H1 (cell line): Measurements from ENCODE around the gene USP16. TPM values are rescaled to one million over a fixed set of nuclear protein-coding genes. Genes with fewer than 3 reads are reported as not detected.

Source experiments
- CTCF ChIA-PET: fragments of 300-600 bp; sonication (Branson Sonifier 250); formaldehyde crosslinking; loops from one replicate; lab custom pipeline; 2021; ENCODE audit not compliant: partially characterized antibody; lab: Charles Lee
- POLR2A ChIA-PET: fragments of 300-600 bp; sonication (Branson Sonifier 250); formaldehyde crosslinking; loops from one replicate; lab custom pipeline; 2021; ENCODE audit warnings: inconsistent platforms; ENCODE audit not compliant: partially characterized antibody; lab: Charles Lee
- DNase-seq, 2 experiments: peaks; one replicate each; pipeline versions ENCODE4 v3.0.0 to v3.0.0-alpha.2; 2010 to 2022; ENCODE audit warnings: low spot score in 2 of 2, low read depth in 1 of 2, mixed read lengths in 1 of 2
- FAIRE-seq: peaks from 2 replicates; lab custom pipeline; 2011; peaks lifted over from hg19 to GRCh38; lab: Jason Lieb, UNC
- H2AFZ ChIP-seq: 2 replicates; pipeline ENCODE4 v1.8.1; 2012; ENCODE audit warnings: low read length, inconsistent platforms
- H2AK5ac ChIP-seq: 2 replicates; pipeline ENCODE4 v1.6.1; 2013; ENCODE audit warnings: low read depth, low read length
- H2BK120ac ChIP-seq: replicated peaks from 2 replicates; pipeline ENCODE3; 2013; ENCODE audit warnings: low read depth, low read length, inconsistent platforms
- H2BK12ac ChIP-seq: 2 replicates; pipeline ENCODE4 v1.6.1; 2013; ENCODE audit warnings: low read depth, low read length
- H2BK15ac ChIP-seq: 2 replicates; pipeline ENCODE4 v1.6.1; 2013; ENCODE audit warnings: low read length
- H2BK20ac ChIP-seq: 2 replicates; pipeline ENCODE4 v1.6.1; 2013; ENCODE audit warnings: low read length
- H2BK5ac ChIP-seq: 2 replicates; pipeline ENCODE4 v1.6.1; 2013; ENCODE audit warnings: low read depth, low read length
- H3K14ac ChIP-seq: 2 replicates; pipeline ENCODE4 v1.6.1; 2013; ENCODE audit warnings: inconsistent platforms; ENCODE audit not compliant: insufficient read length
- H3K18ac ChIP-seq: 2 replicates; pipeline ENCODE4 v1.6.1; 2013; ENCODE audit warnings: low read length; ENCODE audit errors: extremely low read depth
- H3K23ac ChIP-seq: 2 replicates; pipeline ENCODE4 v1.6.1; 2013; ENCODE audit warnings: inconsistent platforms; ENCODE audit not compliant: insufficient read length
- H3K23me2 ChIP-seq: 2 replicates; pipeline ENCODE4 v1.6.1; 2013; ENCODE audit warnings: low read depth, low read length
- H3K27ac ChIP-seq: 2 replicates; pipeline ENCODE4 v1.6.1; 2011; ENCODE audit warnings: low read depth, low read length, inconsistent platforms
- H3K27me3 ChIP-seq, 4 experiments: replicated peaks in 1 of 4; 1 replicate in 1 of 4; 2 replicates in 3 of 4; pipeline versions ENCODE4 v1.6.1 to v1.8.1; 2011 to 2013; ENCODE audit warnings: low read length in 3 of 4, mild to moderate bottlenecking in 3 of 4, inconsistent platforms in 2 of 4, mixed read lengths in 2 of 4, moderate library complexity in 1 of 4; ENCODE audit not compliant: control insufficient read depth in 3 of 4, insufficient read depth in 3 of 4; ENCODE audit errors: extremely low read depth in 1 of 4
- H3K36me3 ChIP-seq, 4 experiments: 2 replicates each; pipeline versions ENCODE4 v1.6.1 to v1.8.1; 2011 to 2013; ENCODE audit warnings: mild to moderate bottlenecking in 4 of 4, low read length in 3 of 4, moderate library complexity in 2 of 4, control low read depth in 1 of 4, inconsistent platforms in 1 of 4; ENCODE audit not compliant: insufficient read depth in 4 of 4, control insufficient read depth in 2 of 4
- H3K4ac ChIP-seq: replicated peaks from 2 replicates; pipeline ENCODE3; 2013; ENCODE audit warnings: low read length, low read depth, mixed read lengths, inconsistent platforms; ENCODE audit not compliant: insufficient read length
- H3K4me1 ChIP-seq, 4 experiments: replicated peaks in 1 of 4; 1 replicate in 1 of 4; 2 replicates in 3 of 4; pipeline versions ENCODE4 v1.6.1 to v1.8.1; 2011 to 2013; ENCODE audit warnings: low read length in 3 of 4, inconsistent platforms in 2 of 4, mixed read lengths in 1 of 4; ENCODE audit not compliant: insufficient read depth in 4 of 4, control insufficient read depth in 3 of 4
- H3K4me2 ChIP-seq, 2 experiments: 2 replicates each; pipeline versions ENCODE4 v1.6.1 to v1.8.1; 2011 to 2013; ENCODE audit warnings: low read depth in 2 of 2, low read length in 2 of 2, control low read depth in 1 of 2, inconsistent platforms in 1 of 2, mild to moderate bottlenecking in 1 of 2; ENCODE audit not compliant: insufficient read depth in 1 of 2
- H3K4me3 ChIP-seq, 4 experiments: fragments of 200-600, 300-600 bp in 1 of 4; sonication (generic), shearing (Covaris generic), sonication (Bioruptor Twin) in 1 of 4; 2 replicates each; pipeline versions ENCODE4 v1.5.1 to v1.8.1; 2011 to 2016; ENCODE audit warnings: low read length in 4 of 4, low read depth in 3 of 4, control low read depth in 2 of 4, inconsistent platforms in 2 of 4, mild to moderate bottlenecking in 2 of 4, mixed read lengths in 1 of 4, moderate library complexity in 1 of 4; ENCODE audit not compliant: insufficient read depth in 2 of 4; ENCODE audit errors: extremely low read depth in 1 of 4
- H3K56ac ChIP-seq: replicated peaks from 2 replicates; pipeline ENCODE3; 2013; ENCODE audit warnings: low read depth, mild to moderate bottlenecking, mixed read lengths, low read length, inconsistent platforms; ENCODE audit not compliant: insufficient read length
- H3K79me1 ChIP-seq: 2 replicates; pipeline ENCODE4 v1.6.1; 2013; ENCODE audit warnings: low read depth, low read length, control low read depth
- H3K79me2 ChIP-seq, 2 experiments: 2 replicates each; pipeline versions ENCODE4 v1.6.1 to v1.8.1; 2012 to 2013; ENCODE audit warnings: low read length in 2 of 2, mild to moderate bottlenecking in 2 of 2, inconsistent platforms in 1 of 2; ENCODE audit not compliant: insufficient read depth in 2 of 2, control insufficient read depth in 1 of 2
- H3K9ac ChIP-seq, 4 experiments: replicated peaks in 1 of 4; 1 replicate in 1 of 4; 2 replicates in 3 of 4; pipeline versions ENCODE4 v1.6.1 to v1.8.1; 2011 to 2013; ENCODE audit warnings: low read depth in 3 of 4, low read length in 3 of 4, control low read depth in 2 of 4, mild to moderate bottlenecking in 2 of 4, moderate library complexity in 2 of 4, inconsistent platforms in 1 of 4; ENCODE audit errors: extremely low read depth in 1 of 4
- H3K9me3 ChIP-seq, 2 experiments: 2 replicates each; pipeline versions ENCODE4 v1.6.1 to v1.8.1; 2012 to 2013; ENCODE audit warnings: mild to moderate bottlenecking in 2 of 2, moderate library complexity in 2 of 2, control low read depth in 1 of 2, inconsistent platforms in 1 of 2, low read depth in 1 of 2, low read length in 1 of 2, mixed read lengths in 1 of 2; ENCODE audit not compliant: insufficient read depth in 2 of 2
- H4K20me1 ChIP-seq, 2 experiments: replicated peaks in 1 of 2; 2 replicates each; pipeline versions ENCODE3 to v1.8.1; 2011 to 2013; ENCODE audit warnings: inconsistent platforms in 2 of 2, low read length in 2 of 2, mild to moderate bottlenecking in 1 of 2; ENCODE audit not compliant: insufficient read depth in 2 of 2, control insufficient read depth in 1 of 2
- H4K5ac ChIP-seq: 2 replicates; pipeline ENCODE4 v1.6.1; 2013; ENCODE audit warnings: low read length, low read depth, mixed read lengths, inconsistent platforms; ENCODE audit not compliant: insufficient read length
- H4K8ac ChIP-seq: 2 replicates; pipeline ENCODE4 v1.8.0; 2013; ENCODE audit warnings: mild to moderate bottlenecking, moderate library complexity, low read length, inconsistent platforms; ENCODE audit not compliant: insufficient read depth; ENCODE audit errors: extremely low read depth
- H4K91ac ChIP-seq: replicated peaks from 2 replicates; pipeline ENCODE3; 2013; ENCODE audit warnings: low read length, mixed read lengths, inconsistent platforms; ENCODE audit not compliant: insufficient read length
- ATF3 ChIP-seq: IDR thresholded peaks from 2 replicates; pipeline ENCODE4 v1.6.1; 2011; ENCODE audit warnings: low read depth, mild to moderate bottlenecking, low read length; ENCODE audit not compliant: insufficient read depth
- JUN ChIP-seq: IDR thresholded peaks from 2 replicates; pipeline ENCODE4 v1.6.1; 2011; ENCODE audit warnings: low read depth, mild to moderate bottlenecking, improper control_type of control experiment, low read length
- MAFK ChIP-seq: IDR thresholded peaks from 2 replicates; pipeline ENCODE4 v1.6.1; 2012; ENCODE audit warnings: low read depth, mild to moderate bottlenecking, improper control_type of control experiment, low read length
- RFX5 ChIP-seq: IDR thresholded peaks from 2 replicates; pipeline ENCODE4 v1.6.1; 2011; ENCODE audit warnings: low read depth, low read length, improper control_type of control experiment, borderline replicate concordance
- SAP30 ChIP-seq: fragments of 300-600 bp; sonication (generic); IDR thresholded peaks from 2 replicates; pipeline ENCODE4 v1.7.1; 2012; ENCODE audit warnings: low read length, moderate library complexity, mild to moderate bottlenecking, inconsistent platforms; ENCODE audit not compliant: insufficient read depth, insufficient replicate concordance
- TCF12 ChIP-seq: IDR thresholded peaks from 2 replicates; pipeline ENCODE4 v1.6.1; 2011; ENCODE audit warnings: low read depth, mild to moderate bottlenecking, low read length
- WGBS, 2 experiments: shearing (Covaris generic) in 1 of 2; methylation state at CpG; one replicate each; pipeline versions ENCODE4 v1.1.6 to v1.1.7; 2013 to 2015; ENCODE audit warnings: low lambda C conversion rate in 2 of 2, mixed read lengths in 2 of 2, inconsistent platforms in 1 of 2, low coverage in 1 of 2, missing lambda C conversion rate in 1 of 2; ENCODE audit not compliant: insufficient replicate concordance in 2 of 2, insufficient coverage in 1 of 2, insufficient read length in 1 of 2; ENCODE audit errors: extremely low coverage in 1 of 2, missing lambda C conversion rate in 1 of 2; 5-methylcytosine and 5-hydroxymethylcytosine counted together
- polyA plus RNA-seq, 7 experiments: library from polyadenylated mRNA; depleted of rRNA in 3 of 7; stranded (reverse) in 5 of 7; unstranded in 2 of 7; fragments of >200 nt in 5 of 7; fragments of 200-250 nt in 2 of 7; gene quantifications; 1 replicate in 5 of 7; 2 replicates in 1 of 7; 4 replicates in 1 of 7; pipeline versions ENCODE4 v1.2.1 to v1.2.3, GENCODE V29; 2011 to 2013; ENCODE audit warnings: missing spikeins in 2 of 7, mixed read lengths in 2 of 7
- total RNA-seq: library from RNA; stranded (reverse); fragmentation: NEBNext Ultra II Directional; extraction: Animal tissue kit (Norgen Biotek cat#: 25700); gene quantifications from 2 replicates; pipeline ENCODE4 v1.2.1, GENCODE V29; 2021

The USP16 gene
- total and polyA plus RNA-seq, 2 of the 8 experiments (the other 6 are each of a cell fraction or from before 2014, with no cell fraction given) = 3.4 to 19.1 TPM

- no peak overlapping the region for H3K4me3 ChIP-seq
- CTCF ChIA-PET = no interaction called here
- no peak overlapping the region for H3K18ac ChIP-seq
- no peak overlapping the region for H3K9ac ChIP-seq
- H3K4me1 ChIP-seq = no peaks in the 10 kb centered on the region
- FAIRE-seq = no peak
- WGBS, 2 experiments = 87% methylated on average over 3 of the region's 3 CpGs; no CpG with 5 or more reads in 1 of the 2 experiments
- H4K5ac ChIP-seq = no peak overlapping the region
- H4K91ac ChIP-seq = no peak overlapping the region
- H2BK5ac ChIP-seq = no peak overlapping the region
- H3K23ac ChIP-seq = no peak overlapping the region
- no peaks in the 10 kb centered on the region for H3K27me3 ChIP-seq
- H4K8ac ChIP-seq = no peak overlapping the region
- no peak overlapping the region for H2BK15ac ChIP-seq
- H4K20me1 ChIP-seq = no peaks in the 10 kb centered on the region
- H3K79me1 ChIP-seq = no peaks in the 10 kb centered on the region
- no peak overlapping the region for H3K4me2 ChIP-seq
- H2BK20ac ChIP-seq = no peak overlapping the region
- no peaks in the 10 kb centered on the region; the same call in 1 of the 2 replicates for H3K23me2 ChIP-seq
- no peak overlapping the region for H2AK5ac ChIP-seq
- no peak overlapping the region for H3K56ac ChIP-seq
- POLR2A ChIA-PET = no interaction called here
- no peaks in the 10 kb centered on the region for H3K36me3 ChIP-seq
- no peak for DNase-seq
- peaks cover 0 to 10% of the 10 kb centered on the region in 2 experiments; a peak in 1 of 4 replicates for H3K9me3 ChIP-seq
- H2BK12ac ChIP-seq = no peak overlapping the region
- no peak overlapping the region for H3K14ac ChIP-seq
- H2AFZ ChIP-seq = no peak overlapping the region
- H3K4ac ChIP-seq = no peak overlapping the region
- no peak overlapping the region for H2BK120ac ChIP-seq
- H3K79me2 ChIP-seq = no peaks in the 10 kb centered on the region
- no peak overlapping the region for H3K27ac ChIP-seq
- TF ChIP-seq ATF3 (no peak), SAP30 (no peak), RFX5 (no peak), TCF12 (no peak), JUN (no peak), MAFK (no peak)
Measured at GRCh38 chr21:29008367-29008766, 16.1 kb upstream of the USP16 start.
